ENCODE data around the gene NUDT1.
A peak's percentile ranks its signal among the peaks of the same experiment; 100 is the strongest.

The NUDT1 gene

DNA sequence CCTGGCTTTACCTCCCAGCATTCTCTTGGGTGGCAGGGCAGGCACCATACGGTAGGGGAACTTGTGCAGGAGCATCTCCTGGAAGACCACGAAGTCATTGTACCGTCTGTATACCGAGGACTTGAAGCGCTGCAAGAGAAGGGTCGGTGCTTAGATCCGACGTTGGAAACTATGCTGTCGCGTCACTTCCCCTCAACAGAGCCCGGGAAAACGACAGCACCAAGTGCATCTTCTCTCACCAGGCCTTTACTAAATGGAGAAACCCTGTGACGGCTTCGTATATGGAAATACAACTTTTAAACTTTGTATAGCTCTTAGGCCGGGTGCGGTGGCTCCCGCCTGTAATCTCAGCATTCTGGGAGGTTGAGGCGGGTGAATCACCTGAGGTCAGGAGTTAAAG, 33.1 kb downstream of the NUDT1 start:
- Histone ChIP-seq H3K4me1 (ENCODE audit: control extremely low read depth in 1 of 4, control insufficient read depth in 4 of 4, insufficient read depth in 4 of 4, low read length in 3 of 4) (peaks cover 0 to 4% (median 4%) of the 10 kb centered on the region in 4 experiments), H3K27me3 (replicated peaks in 2 of 5; ENCODE audit: control insufficient read depth in 4 of 5, insufficient read depth in 5 of 5, low read length in 4 of 5) (no peaks in the 10 kb centered on the region), H3K4me3 (ENCODE audit: control insufficient read depth in 1 of 7, extremely low read depth in 1 of 7, insufficient read depth in 4 of 7, low read depth in 2 of 7, low read length in 6 of 7) (no peak overlapping the region), H3K9me3 (ENCODE audit: control extremely low read depth in 1 of 5, control insufficient read depth in 4 of 5, insufficient read depth in 2 of 5, low read depth in 1 of 5, low read length in 4 of 5) (no peaks in the 10 kb centered on the region), H3K36me3 (ENCODE audit: control insufficient read depth in 4 of 4, insufficient read depth in 4 of 4, low read length in 3 of 4) (peaks cover 0 to 51% (median 8%) of the 10 kb centered on the region in 4 experiments), H3K27ac (ENCODE audit: insufficient read depth in 1 of 2, low read depth in 1 of 2, low read length in 2 of 2, poor library complexity in 1 of 2, severe bottlenecking in 2 of 2) (no peak overlapping the region)
- 94% methylated on average over 17 of the region's 18 CpGs for WGBS (ENCODE audit: insufficient coverage)
- ChIA-PET POLR2A (no interaction called here), CTCF (interaction anchor here (1.0 kb wide), 1 partner anchor 12 kb away, joined by 4 read pairs; no protein-coding TSS in a partner anchor)
- no peak for DNase-seq

DNA sequence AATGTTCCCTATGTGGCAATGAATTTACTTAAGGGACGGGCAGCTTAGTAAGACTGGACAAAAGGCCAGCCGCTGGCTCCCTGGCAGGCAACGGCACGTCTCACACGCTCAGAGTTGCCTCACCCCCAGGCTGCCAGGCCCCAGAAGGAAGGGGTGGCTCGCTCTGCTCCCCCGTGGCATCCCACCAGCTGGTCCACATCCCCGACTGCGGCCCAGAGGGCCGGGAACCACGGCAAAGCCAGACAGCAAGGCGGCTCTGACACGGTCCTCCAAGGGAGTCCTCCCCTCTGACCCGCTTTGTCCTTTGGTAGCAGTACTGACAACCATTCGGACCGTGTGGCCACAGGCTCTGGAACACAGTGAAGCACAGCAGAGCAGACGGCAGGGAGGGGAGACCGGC, 34.1 kb downstream of the NUDT1 start:
- H3K36me3 ChIP-seq (ENCODE audit: control insufficient read depth in 4 of 4, insufficient read depth in 4 of 4, low read length in 3 of 4), result peaks cover 0 to 43% (median 8%) of the 10 kb centered on the region in 4 experiments
- H3K27ac ChIP-seq (ENCODE audit: insufficient read depth in 1 of 2, low read depth in 1 of 2, low read length in 2 of 2, poor library complexity in 1 of 2, severe bottlenecking in 2 of 2), result no peak overlapping the region
- ChIA-PET CTCF (no interaction called here), POLR2A (interaction anchor here (0.6 kb wide), 1 partner anchor 15 kb away, joined by 4 read pairs; no protein-coding TSS in a partner anchor)
- 99% methylated on average over 17 of the region's 18 CpGs for WGBS (ENCODE audit: insufficient coverage)
- no peak for DNase-seq
- H3K9me3 ChIP-seq (ENCODE audit: control extremely low read depth in 1 of 5, control insufficient read depth in 4 of 5, insufficient read depth in 2 of 5, low read depth in 1 of 5, low read length in 4 of 5), result no peaks in the 10 kb centered on the region
- H3K4me1 ChIP-seq (ENCODE audit: control extremely low read depth in 1 of 4, control insufficient read depth in 4 of 4, insufficient read depth in 4 of 4, low read length in 3 of 4), result peaks cover 0 to 7% (median 6%) of the 10 kb centered on the region in 4 experiments
- H3K27me3 ChIP-seq (replicated peaks in 2 of 5; ENCODE audit: control insufficient read depth in 4 of 5, insufficient read depth in 5 of 5, low read length in 4 of 5), result no peaks in the 10 kb centered on the region
- H3K4me3 ChIP-seq (ENCODE audit: control insufficient read depth in 1 of 7, extremely low read depth in 1 of 7, insufficient read depth in 4 of 7, low read depth in 2 of 7, low read length in 6 of 7), result no peak overlapping the region

DNA sequence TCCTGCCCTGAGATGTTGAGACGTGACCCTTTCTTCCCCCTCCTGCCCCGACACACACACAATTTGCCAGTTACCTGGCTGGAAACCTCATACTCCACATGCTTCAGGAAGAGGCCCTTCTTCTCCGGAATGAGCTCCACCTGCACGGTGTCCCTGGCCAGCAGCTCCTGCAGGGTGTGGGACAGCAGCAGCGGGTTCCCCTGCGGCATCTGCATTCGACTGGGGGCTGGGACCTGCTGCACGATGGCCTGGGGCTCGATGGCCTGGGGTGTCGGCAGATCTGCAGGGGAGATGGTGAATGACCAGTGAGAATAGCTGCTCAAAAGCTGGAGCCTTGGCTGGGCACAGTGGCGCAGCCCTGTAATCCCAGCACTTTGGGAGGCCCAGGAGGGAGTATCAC, 36.0 kb downstream of the NUDT1 start:
- H3K9me3 ChIP-seq (ENCODE audit: control extremely low read depth in 1 of 5, control insufficient read depth in 4 of 5, insufficient read depth in 2 of 5, low read depth in 1 of 5, low read length in 4 of 5), result no peaks in the 10 kb centered on the region

GRCh38 chr7:2279896-2280295, 37.9 kb downstream of the NUDT1 start:
- CTCF ChIA-PET, result no interaction called here
- POLR2A ChIA-PET, result interaction anchor here (0.7 kb wide), 1 partner anchor 68 kb away, joined by 3 read pairs; no protein-coding TSS in a partner anchor
- 51% methylated on average over 3 of the region's 4 CpGs for WGBS (ENCODE audit: insufficient coverage)
- Histone ChIP-seq H3K4me3 (ENCODE audit: control insufficient read depth in 1 of 7, extremely low read depth in 1 of 7, insufficient read depth in 4 of 7, low read depth in 2 of 7, low read length in 6 of 7) (no peak overlapping the region), H3K27ac (ENCODE audit: insufficient read depth in 1 of 2, low read depth in 1 of 2, low read length in 2 of 2, poor library complexity in 1 of 2, severe bottlenecking in 2 of 2) (no peak overlapping the region), H3K9me3 (ENCODE audit: control extremely low read depth in 1 of 5, control insufficient read depth in 4 of 5, insufficient read depth in 2 of 5, low read depth in 1 of 5, low read length in 4 of 5) (no peaks in the 10 kb centered on the region), H3K27me3 (replicated peaks in 2 of 5; ENCODE audit: control insufficient read depth in 4 of 5, insufficient read depth in 5 of 5, low read length in 4 of 5) (no peaks in the 10 kb centered on the region), H3K4me1 (ENCODE audit: control extremely low read depth in 1 of 4, control insufficient read depth in 4 of 4, insufficient read depth in 4 of 4, low read length in 3 of 4) (peaks cover 0 to 17% (median 6%) of the 10 kb centered on the region in 4 experiments), H3K36me3 (ENCODE audit: control insufficient read depth in 4 of 4, insufficient read depth in 4 of 4, low read length in 3 of 4) (peaks cover 0 to 20% (median under 1%) of the 10 kb centered on the region in 4 experiments)
- peak in 2 of 3 donors; percentile 10 to 14 for DNase-seq

More for the DNA sequence above, 36.0 kb downstream of the NUDT1 start:
- ChIA-PET POLR2A (no interaction called here), CTCF (interaction anchor here (1.2 kb wide), 1 partner anchor 19 kb away, joined by 4 read pairs; no protein-coding TSS in a partner anchor)
- Histone ChIP-seq H3K36me3 (ENCODE audit: control insufficient read depth in 4 of 4, insufficient read depth in 4 of 4, low read length in 3 of 4) (peaks cover 0 to 32% (median 8%) of the 10 kb centered on the region in 4 experiments), H3K4me3 (ENCODE audit: control insufficient read depth in 1 of 7, extremely low read depth in 1 of 7, insufficient read depth in 4 of 7, low read depth in 2 of 7, low read length in 6 of 7) (no peak overlapping the region), H3K27me3 (replicated peaks in 2 of 5; ENCODE audit: control insufficient read depth in 4 of 5, insufficient read depth in 5 of 5, low read length in 4 of 5) (no peaks in the 10 kb centered on the region), H3K27ac (ENCODE audit: insufficient read depth in 1 of 2, low read depth in 1 of 2, low read length in 2 of 2, poor library complexity in 1 of 2, severe bottlenecking in 2 of 2) (no peak overlapping the region), H3K4me1 (ENCODE audit: control extremely low read depth in 1 of 4, control insufficient read depth in 4 of 4, insufficient read depth in 4 of 4, low read length in 3 of 4) (peaks cover 0 to 17% (median 6%) of the 10 kb centered on the region in 4 experiments)
- 97% methylated on average over 11 of the region's 11 CpGs for WGBS (ENCODE audit: insufficient coverage)
- DNase-seq, result no peak

DNA sequence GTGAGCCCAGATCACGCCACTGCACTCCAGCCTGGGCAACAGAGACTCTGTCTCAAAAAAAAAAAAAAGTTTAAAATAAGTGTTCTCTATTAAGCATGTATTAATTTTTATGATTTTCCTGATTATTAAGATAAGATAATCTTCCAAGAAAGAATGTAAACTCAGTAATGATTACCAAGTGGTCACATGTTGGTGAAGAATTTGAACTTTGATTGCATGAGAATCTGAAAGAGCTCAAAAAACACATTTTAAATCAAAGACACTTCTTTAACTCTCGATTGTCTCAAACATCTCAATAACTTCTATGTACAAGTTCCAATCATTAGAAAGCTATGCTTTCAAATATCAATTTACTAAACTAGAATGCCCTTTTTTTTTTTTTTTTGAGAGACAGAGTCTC, 38.4 kb downstream of the NUDT1 start:
- ChIA-PET CTCF (no interaction called here), POLR2A (interaction anchor here (0.7 kb wide), 2 partner anchors 67 to 249 kb away, joined by 3 to 4 read pairs; no protein-coding TSS in a partner anchor)
- WGBS (ENCODE audit: insufficient coverage), result 83% methylated on average over 1 of the region's 2 CpGs
- peaks cover 0 to 17% (median 0%) of the 10 kb centered on the region in 4 experiments for H3K36me3 ChIP-seq (ENCODE audit: control insufficient read depth in 4 of 4, insufficient read depth in 4 of 4, low read length in 3 of 4)
- peaks cover 0 to 17% (median 7%) of the 10 kb centered on the region in 4 experiments for H3K4me1 ChIP-seq (ENCODE audit: control extremely low read depth in 1 of 4, control insufficient read depth in 4 of 4, insufficient read depth in 4 of 4, low read length in 3 of 4)
- H3K27ac ChIP-seq (ENCODE audit: insufficient read depth in 1 of 2, low read depth in 1 of 2, low read length in 2 of 2, poor library complexity in 1 of 2, severe bottlenecking in 2 of 2), result no peak overlapping the region
- DNase-seq, result no peak
- no peak overlapping the region for H3K4me3 ChIP-seq (ENCODE audit: control insufficient read depth in 1 of 7, extremely low read depth in 1 of 7, insufficient read depth in 4 of 7, low read depth in 2 of 7, low read length in 6 of 7)
- no peaks in the 10 kb centered on the region for H3K9me3 ChIP-seq (ENCODE audit: control extremely low read depth in 1 of 5, control insufficient read depth in 4 of 5, insufficient read depth in 2 of 5, low read depth in 1 of 5, low read length in 4 of 5)
- H3K27me3 ChIP-seq (replicated peaks in 2 of 5; ENCODE audit: control insufficient read depth in 4 of 5, insufficient read depth in 5 of 5, low read length in 4 of 5), result no peaks in the 10 kb centered on the region

GRCh38 chr7:2281541-2281940, 39.5 kb downstream of the NUDT1 start:
- CTCF ChIA-PET, result interaction anchor here (0.6 kb wide), 1 partner anchor 651 kb away, joined by 3 read pairs; no protein-coding TSS in a partner anchor
- Histone ChIP-seq H3K27me3 (replicated peaks in 2 of 5; ENCODE audit: control insufficient read depth in 4 of 5, insufficient read depth in 5 of 5, low read length in 4 of 5) (no peaks in the 10 kb centered on the region), H3K4me1 (ENCODE audit: control extremely low read depth in 1 of 4, control insufficient read depth in 4 of 4, insufficient read depth in 4 of 4, low read length in 3 of 4) (peaks cover 0 to 17% (median 7%) of the 10 kb centered on the region in 4 experiments), H3K4me3 (ENCODE audit: control insufficient read depth in 1 of 7, extremely low read depth in 1 of 7, insufficient read depth in 4 of 7, low read depth in 2 of 7, low read length in 6 of 7) (no peak overlapping the region), H3K36me3 (ENCODE audit: control insufficient read depth in 4 of 4, insufficient read depth in 4 of 4, low read length in 3 of 4) (peaks cover 0 to 12% (median 0%) of the 10 kb centered on the region in 4 experiments), H3K9me3 (ENCODE audit: control extremely low read depth in 1 of 5, control insufficient read depth in 4 of 5, insufficient read depth in 2 of 5, low read depth in 1 of 5, low read length in 4 of 5) (no peaks in the 10 kb centered on the region), H3K27ac (ENCODE audit: insufficient read depth in 1 of 2, low read depth in 1 of 2, low read length in 2 of 2, poor library complexity in 1 of 2, severe bottlenecking in 2 of 2) (no peak overlapping the region)
- 93% methylated on average over 9 of the region's 9 CpGs for WGBS (ENCODE audit: insufficient coverage)
- POLR2A ChIA-PET, result no interaction called here
- no peak for DNase-seq

DNA sequence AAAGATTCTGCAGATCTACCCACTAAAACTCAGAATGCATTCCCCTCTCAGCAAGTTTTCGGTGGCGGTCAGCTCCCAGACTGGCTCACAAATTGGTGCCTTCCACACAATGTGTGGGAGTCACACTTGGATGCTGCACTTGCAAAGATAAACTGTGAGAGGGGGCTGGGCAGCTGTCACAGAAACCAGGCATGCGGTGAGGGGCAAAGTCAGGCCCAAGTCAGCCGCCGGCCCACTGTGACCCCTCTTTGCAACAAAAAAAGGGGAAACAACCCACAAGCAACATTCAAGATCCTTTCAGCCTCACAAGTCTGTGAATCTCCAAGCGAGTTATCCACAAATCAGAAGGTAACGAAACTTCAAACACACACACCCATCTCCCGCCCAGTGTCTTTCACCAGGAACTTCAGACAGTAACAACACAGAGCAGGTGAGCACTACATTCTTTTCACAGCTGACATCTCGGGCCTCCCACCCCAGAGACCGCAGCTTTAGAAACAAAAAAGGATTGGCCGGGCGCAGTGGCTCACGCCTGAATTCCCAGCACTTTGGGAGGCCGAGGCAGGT, 40.2 kb downstream of the NUDT1 start:
- POLR2A ChIA-PET, result no interaction called here
- WGBS (ENCODE audit: insufficient coverage), result 89% methylated on average over 13 of the region's 14 CpGs

More for the DNA sequence above, 40.2 kb downstream of the NUDT1 start:
- H3K27me3 ChIP-seq (replicated peaks in 2 of 5; ENCODE audit: control insufficient read depth in 4 of 5, insufficient read depth in 5 of 5, low read length in 4 of 5), result no peaks in the 10 kb centered on the region
- peaks cover 0 to 17% (median 7%) of the 10 kb centered on the region in 4 experiments for H3K4me1 ChIP-seq (ENCODE audit: control extremely low read depth in 1 of 4, control insufficient read depth in 4 of 4, insufficient read depth in 4 of 4, low read length in 3 of 4)
- H3K36me3 ChIP-seq (ENCODE audit: control insufficient read depth in 4 of 4, insufficient read depth in 4 of 4, low read length in 3 of 4), result peaks cover 0 to 6% (median 0%) of the 10 kb centered on the region in 4 experiments
- DNase-seq, result no peak
- H3K9me3 ChIP-seq (ENCODE audit: control extremely low read depth in 1 of 5, control insufficient read depth in 4 of 5, insufficient read depth in 2 of 5, low read depth in 1 of 5, low read length in 4 of 5), result no peaks in the 10 kb centered on the region
- H3K4me3 ChIP-seq (ENCODE audit: control insufficient read depth in 1 of 7, extremely low read depth in 1 of 7, insufficient read depth in 4 of 7, low read depth in 2 of 7, low read length in 6 of 7), result no peak overlapping the region
- CTCF ChIA-PET, result interaction anchor here (0.6 kb wide), 1 partner anchor 651 kb away, joined by 3 read pairs; no protein-coding TSS in a partner anchor
- H3K27ac ChIP-seq (ENCODE audit: insufficient read depth in 1 of 2, low read depth in 1 of 2, low read length in 2 of 2, poor library complexity in 1 of 2, severe bottlenecking in 2 of 2), result no peak overlapping the region

Measured in common myeloid progenitor, CD34-positive (primary cell).